A549 (cell line): ENCODE measurements around the gene WDR43. TPM values are rescaled to one million over a fixed set of nuclear protein-coding genes. Genes with fewer than 3 reads are reported as not detected.

Experiments
- ATAC-seq, 2 experiments: fragments of 200-7000 bp in 1 of 2; fragments of >200 bp in 1 of 2; cut with Nextera tagmentation in 1 of 2; cut with Tn5 transposase in 1 of 2; 3 replicates each; pipeline versions ENCODE4 v1.8.0 to v1.9.1; 2018 to 2020; ENCODE audit warnings: mild to moderate bottlenecking in 1 of 2, moderate library complexity in 1 of 2
- CTCF ChIA-PET: fragments of 300-600 bp; sonication (Branson Sonifier 250); formaldehyde crosslinking; extraction: SDS; loops from one replicate; lab custom pipeline; 2021; ENCODE audit warnings: antibody characterized with exemption, inconsistent platforms; lab: Yijun Ruan, JAX
- POLR2A ChIA-PET: fragments of 350-600 bp; formaldehyde crosslinking; extraction: SDS; loops from one replicate; lab custom pipeline; 2021; ENCODE audit warnings: antibody characterized with exemption, inconsistent platforms; lab: Yijun Ruan, JAX
- DNase-seq, 2 experiments: peaks; one replicate each; pipeline versions ENCODE4 v3.0.0 to v3.0.0-alpha.2; 2011 to 2016; ENCODE audit warnings: low read depth in 1 of 2, low spot score in 1 of 2
- FAIRE-seq: peaks from 2 replicates; lab custom pipeline; 2011; peaks lifted over from hg19 to GRCh38; lab: Jason Lieb, UNC
- H3K27ac ChIP-seq, 2 experiments: fragments of >200 bp; sonication (Bioruptor Twin); formaldehyde crosslinking; 3 replicates each; pipeline ENCODE4 v1.5.1; 2016 to 2017
- H3K4me1 ChIP-seq: fragments of >200 bp; sonication (Bioruptor Twin); formaldehyde crosslinking; 3 replicates; pipeline ENCODE4 v1.6.1; 2016
- H3K4me2 ChIP-seq: fragments of >200 bp; sonication (Bioruptor Twin); formaldehyde crosslinking; 3 replicates; pipeline ENCODE4 v1.6.1; 2016
- H3K4me3 ChIP-seq: fragments of >200 bp; sonication (Bioruptor Twin); formaldehyde crosslinking; 3 replicates; pipeline ENCODE4 v1.5.1; 2016
- H3K9me3 ChIP-seq: fragments of >200 bp; sonication (Bioruptor Twin); formaldehyde crosslinking; 3 replicates; pipeline ENCODE4 v1.6.1; 2016
- BHLHE40 ChIP-seq: IDR thresholded peaks from 2 replicates; pipeline ENCODE4 v1.6.1; 2012; ENCODE audit warnings: low read depth, low read length, inconsistent platforms
- CHD2 ChIP-seq: fragments of 150-350 bp; IDR thresholded peaks from 2 replicates; pipeline ENCODE4 v1.6.1; 2014; ENCODE audit warnings: low read length; ENCODE audit not compliant: partially characterized antibody
- CHD4 ChIP-seq: fragments of 200-600 bp; sonication (generic); IDR thresholded peaks from 2 replicates; pipeline ENCODE4 v1.6.1; 2016; ENCODE audit warnings: antibody characterized with exemption, mild to moderate bottlenecking, borderline replicate concordance
- EHF ChIP-seq: fragments of 250-450 bp; sonication (Bioruptor Pico); IDR thresholded peaks from 2 replicates; pipeline ENCODE4 v1.5.0; 2020; ENCODE audit warnings: mild to moderate bottlenecking
- GATA3 ChIP-seq: IDR thresholded peaks from 2 replicates; pipeline ENCODE4 v1.6.1; 2012; ENCODE audit warnings: borderline replicate concordance
- HOXA7 ChIP-seq: fragments of 250-450 bp; sonication (Bioruptor Pico); IDR thresholded peaks from 2 replicates; pipeline ENCODE4 v1.5.0; 2020; ENCODE audit warnings: mild to moderate bottlenecking, moderate library complexity
- JUNB ChIP-seq: fragments of >200 bp; sonication (Bioruptor Twin); formaldehyde crosslinking; IDR thresholded peaks from 2 replicates; pipeline ENCODE4 v1.6.1; 2016
- KDM5A ChIP-seq: fragments of 200-600 bp; sonication (generic); IDR thresholded peaks from 2 replicates; pipeline ENCODE4 v1.6.1; 2016; ENCODE audit warnings: antibody characterized with exemption, mild to moderate bottlenecking
- MAFK ChIP-seq: fragments of 450-650 bp; IDR thresholded peaks from 2 replicates; pipeline ENCODE4 v1.6.1; 2014; ENCODE audit not compliant: partially characterized antibody
- POLR2A ChIP-seq: IDR thresholded peaks from 2 replicates; pipeline ENCODE4 v1.6.1; 2012; ENCODE audit warnings: mild to moderate bottlenecking, low read length
- POLR2AphosphoS2 ChIP-seq: conservative IDR thresholded peaks from 2 replicates; pipeline ENCODE4 v1.6.1; 2012; ENCODE audit warnings: low read length, improper control_type of control experiment, inconsistent platforms
- RAD21 ChIP-seq, 2 experiments: fragments of >200 bp in 1 of 2; sonication (Bioruptor Twin) in 1 of 2; formaldehyde crosslinking in 1 of 2; IDR thresholded peaks in 1 of 2; conservative IDR thresholded peaks in 1 of 2; 2 replicates in 1 of 2; 3 replicates in 1 of 2; pipeline ENCODE4 v1.6.1; 2012 to 2018; ENCODE audit warnings: inconsistent platforms in 1 of 2
- SMC3 ChIP-seq: fragments of >200 bp; sonication (Bioruptor Twin); formaldehyde crosslinking; IDR thresholded peaks from 3 replicates; pipeline ENCODE4 v1.6.1; 2018; ENCODE audit warnings: inconsistent platforms
- ZC3H11A ChIP-seq: fragments of 450-650 bp; IDR thresholded peaks from 2 replicates; pipeline ENCODE4 v1.6.1; 2014; ENCODE audit warnings: antibody characterized with exemption, mild to moderate bottlenecking
- ZNF302 ChIP-seq: fragments of 250-450 bp; sonication (Bioruptor Pico); IDR thresholded peaks from 2 replicates; pipeline ENCODE4 v1.9.0; 2021; ENCODE audit warnings: inconsistent platforms, mild to moderate bottlenecking, moderate library complexity
- ZSCAN20 ChIP-seq: fragments of 250-450 bp; sonication (Bioruptor Pico); IDR thresholded peaks from 2 replicates; pipeline ENCODE4 v1.8.0; 2022; ENCODE audit warnings: mild to moderate bottlenecking, moderate library complexity
- WGBS: methylation state at CpG from one replicate; pipeline ENCODE4 v1.1.6; 2017; ENCODE audit errors: missing lambda C conversion rate; 5-methylcytosine and 5-hydroxymethylcytosine counted together
- polyA plus RNA-seq, 4 experiments: library from polyadenylated mRNA; depleted of rRNA in 3 of 4; stranded (reverse); fragments of >200 nt; fragmentation: RNase III in 1 of 4; extraction: RNeasy Plus Mini Kit Qiagen cat#74134 plus additional on column Dnase treatment in 1 of 4; gene quantifications; 2 replicates in 3 of 4; 3 replicates in 1 of 4; pipeline ENCODE4 v1.2.3, GENCODE V29; 2011 to 2017
- TF ChIP-seq, protein P1 (sequence below): fragments of 200-600 bp; sonication (generic); IDR thresholded peaks from 2 replicates; pipeline ENCODE4 v1.6.1; 2016; ENCODE audit warnings: antibody characterized with exemption, mild to moderate bottlenecking, moderate library complexity

The WDR43 gene
- polyA plus RNA-seq, 2 of the 4 experiments (the other 2 are of a cell fraction), result 71.8 to 256 TPM

GRCh38 chr2:28855977-28856376 lies 38.5 kb upstream of the WDR43 start:
- Histone ChIP-seq H3K4me3 (no peak overlapping the region), H3K4me2 (no peak overlapping the region), H3K9me3 (no peaks in the 10 kb centered on the region), H3K27ac (no peak overlapping the region), H3K4me1 (peaks cover 8% of the 10 kb centered on the region; the same call in 2 of the 3 replicates)
- ChIA-PET POLR2A (no interaction called here), CTCF (no interaction called here)
- ATAC-seq (no peak), DNase-seq (no peak), FAIRE-seq (no peak)
- peak; percentile 63 for TF ChIP-seq MAFK
- no peak for TF ChIP-seq HOXA7 (CRISPR knock-in tag)

DNA sequence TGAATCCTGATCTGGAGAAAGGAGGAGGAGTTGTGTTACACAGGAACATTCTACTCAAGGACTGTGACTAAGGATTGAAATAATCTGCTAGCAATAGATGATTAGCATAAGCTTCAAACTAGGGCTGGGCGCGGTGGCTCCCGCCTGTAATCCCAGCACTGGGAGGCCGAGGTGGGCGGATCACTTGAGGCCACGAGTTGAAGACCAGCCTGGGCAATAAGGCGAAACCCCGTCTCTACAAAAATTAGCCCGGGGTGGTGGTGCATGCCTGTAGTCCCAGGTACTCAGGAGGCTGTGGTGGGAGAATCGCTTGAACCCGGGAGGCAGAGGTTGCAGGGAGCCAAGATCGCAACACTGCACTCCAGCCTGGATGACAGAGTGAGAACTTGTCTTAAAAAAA lies 25.9 kb upstream of the WDR43 start:
- CTCF ChIA-PET, result interaction anchor here (1.1 to 2.0 kb wide), 5 partner anchors 8 to 302 kb away, joined by 3 to 7 read pairs (median 5); no protein-coding TSS in a partner anchor
- POLR2A ChIA-PET, result interaction anchor here (1.0 kb wide), 1 partner anchor 26 kb away, joined by 4 read pairs; the partner anchor contains the start of gene WDR43
- peaks cover 19% of the 10 kb centered on the region for H3K4me1 ChIP-seq
- H3K4me2 ChIP-seq, result peak overlapping the region; percentile 76
- no peak for ATAC-seq
- peak overlapping the region; percentile 70; the same call in 2 of the 3 replicates for H3K4me3 ChIP-seq
- no peak for TF ChIP-seq ZSCAN20 (CRISPR knock-in tag)
- no peak for TF ChIP-seq RAD21 (conservative IDR thresholded peaks at IDR 0.05 in 1 of 2, IDR thresholded peaks at IDR 0.05 in 1 of 2)
- no peak for TF ChIP-seq CHD2
- no peak for TF ChIP-seq JUNB
- TF ChIP-seq CHD4, result no peak
- no peak for TF ChIP-seq ZC3H11A
- TF ChIP-seq SMC3, result no peak
- TF ChIP-seq BHLHE40, result no peak
- no peak for TF ChIP-seq POLR2AphosphoS2
- TF ChIP-seq EHF, result no peak
- TF ChIP-seq ZNF302, result no peak
- no peak for DNase-seq
- no peak for FAIRE-seq
- 90% methylated on average over 12 of the region's 12 CpGs for WGBS
- H3K9me3 ChIP-seq, result no peaks in the 10 kb centered on the region
- no peak overlapping the region for H3K27ac ChIP-seq

DNA sequence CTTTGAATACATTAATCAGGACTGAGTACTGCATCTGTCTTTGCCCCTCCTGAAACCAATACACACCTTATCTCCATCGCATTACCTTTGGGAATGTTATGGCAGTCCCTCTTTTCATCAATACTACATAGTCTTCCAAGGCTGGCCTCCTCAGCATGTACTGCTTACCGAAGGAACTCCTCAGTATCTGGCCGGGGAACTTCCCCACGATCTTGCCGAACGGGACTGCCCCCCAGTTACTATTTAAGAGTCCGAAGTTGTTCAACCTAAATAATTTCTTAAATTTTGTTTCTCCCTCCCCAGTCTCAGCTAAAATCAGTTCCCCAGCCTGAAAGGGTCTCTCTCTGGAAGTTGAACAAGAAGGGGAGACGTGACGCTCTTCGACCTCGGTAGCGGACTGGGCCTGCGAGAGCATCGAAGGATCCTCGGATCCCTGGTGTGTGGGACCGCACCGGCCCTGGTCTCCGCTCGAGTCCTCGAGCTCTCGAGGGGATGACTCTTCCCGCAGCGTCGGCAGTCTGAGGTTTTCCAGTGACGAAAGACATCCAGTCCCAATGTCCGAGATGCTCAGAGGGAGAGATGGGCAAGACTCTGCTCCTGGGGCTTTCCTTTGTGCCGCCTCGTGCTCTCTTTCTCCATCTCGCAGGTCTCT lies 24.8 kb upstream of the WDR43 start:
- WGBS, result 4% methylated on average over 20 of the region's 29 CpGs
- H3K27ac ChIP-seq, result peak overlapping the region; percentile 75 to 86
- POLR2A ChIA-PET, result interaction anchor here (1.0 to 1.6 kb wide), 7 partner anchors 9 to 286 kb away, joined by 3 to 32 read pairs (median 4); partner anchors contain the start of gene WDR43
- H3K9me3 ChIP-seq, result no peaks in the 10 kb centered on the region
- peak overlapping the region; percentile 76 for H3K4me2 ChIP-seq
- FAIRE-seq (no peak), ATAC-seq (peak; percentile 71 to 74), DNase-seq (no peak)
- H3K4me1 ChIP-seq, result peaks cover 19% of the 10 kb centered on the region
- no peak for TF ChIP-seq GATA3
- no peak for TF ChIP-seq JUNB
- TF ChIP-seq, protein P1, sequence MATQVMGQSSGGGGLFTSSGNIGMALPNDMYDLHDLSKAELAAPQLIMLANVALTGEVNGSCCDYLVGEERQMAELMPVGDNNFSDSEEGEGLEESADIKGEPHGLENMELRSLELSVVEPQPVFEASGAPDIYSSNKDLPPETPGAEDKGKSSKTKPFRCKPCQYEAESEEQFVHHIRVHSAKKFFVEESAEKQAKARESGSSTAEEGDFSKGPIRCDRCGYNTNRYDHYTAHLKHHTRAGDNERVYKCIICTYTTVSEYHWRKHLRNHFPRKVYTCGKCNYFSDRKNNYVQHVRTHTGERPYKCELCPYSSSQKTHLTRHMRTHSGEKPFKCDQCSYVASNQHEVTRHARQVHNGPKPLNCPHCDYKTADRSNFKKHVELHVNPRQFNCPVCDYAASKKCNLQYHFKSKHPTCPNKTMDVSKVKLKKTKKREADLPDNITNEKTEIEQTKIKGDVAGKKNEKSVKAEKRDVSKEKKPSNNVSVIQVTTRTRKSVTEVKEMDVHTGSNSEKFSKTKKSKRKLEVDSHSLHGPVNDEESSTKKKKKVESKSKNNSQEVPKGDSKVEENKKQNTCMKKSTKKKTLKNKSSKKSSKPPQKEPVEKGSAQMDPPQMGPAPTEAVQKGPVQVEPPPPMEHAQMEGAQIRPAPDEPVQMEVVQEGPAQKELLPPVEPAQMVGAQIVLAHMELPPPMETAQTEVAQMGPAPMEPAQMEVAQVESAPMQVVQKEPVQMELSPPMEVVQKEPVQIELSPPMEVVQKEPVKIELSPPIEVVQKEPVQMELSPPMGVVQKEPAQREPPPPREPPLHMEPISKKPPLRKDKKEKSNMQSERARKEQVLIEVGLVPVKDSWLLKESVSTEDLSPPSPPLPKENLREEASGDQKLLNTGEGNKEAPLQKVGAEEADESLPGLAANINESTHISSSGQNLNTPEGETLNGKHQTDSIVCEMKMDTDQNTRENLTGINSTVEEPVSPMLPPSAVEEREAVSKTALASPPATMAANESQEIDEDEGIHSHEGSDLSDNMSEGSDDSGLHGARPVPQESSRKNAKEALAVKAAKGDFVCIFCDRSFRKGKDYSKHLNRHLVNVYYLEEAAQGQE, result no peak
- TF ChIP-seq KDM5A, result no peak
- TF ChIP-seq POLR2A, result no peak
- CTCF ChIA-PET, result interaction anchor here (0.6 to 2.6 kb wide), 9 partner anchors 9 to 303 kb away, joined by 3 to 7 read pairs (median 5); no protein-coding TSS in a partner anchor
- peak overlapping the region; percentile 70 for H3K4me3 ChIP-seq
